CD4-positive, CD25-positive, alpha-beta regulatory T cell (primary cell): ENCODE data around the gene SLC35F3. TPM values are rescaled to one million over a fixed set of nuclear protein-coding genes. Genes with fewer than 3 reads are reported as not detected.
"Not testable (repeated sequence)": the region's sequence is repeated elsewhere in the genome, so short reads cannot be mapped to it uniquely, and the experiment has no call there.

Experiments used
- ATAC-seq, 2 donors: fragments of 150-1000 bp; cut with Tn5 transposase; one replicate each; pipeline ENCODE4 v1.10.0; 2021; ENCODE audit warnings: low read depth in 2 of 2, moderate number of reproducible peaks in 2 of 2, moderate library complexity in 1 of 2
- DNase-seq, 3 donors: peaks; one replicate each; pipeline versions ENCODE4 v3.0.0 to v3.0.0-alpha.2; 2012 to 2022; ENCODE audit warnings: mixed read lengths in 1 of 3
- H3K27ac ChIP-seq: one replicate; pipeline ENCODE4 v1.7.0; 2013; ENCODE audit warnings: mild to moderate bottlenecking, low read length; ENCODE audit not compliant: insufficient read depth, poor library complexity, severe bottlenecking
- H3K27me3 ChIP-seq: one replicate; pipeline ENCODE4 v1.7.0; 2013; ENCODE audit warnings: low read length; ENCODE audit not compliant: control insufficient read depth, insufficient read depth
- H3K36me3 ChIP-seq: one replicate; pipeline ENCODE4 v1.7.0; 2013; ENCODE audit warnings: mild to moderate bottlenecking, low read length, moderate library complexity; ENCODE audit not compliant: control insufficient read depth, insufficient read depth
- H3K4me1 ChIP-seq: 2 replicates; pipeline ENCODE4 v1.7.0; 2013; ENCODE audit warnings: mild to moderate bottlenecking, low read length; ENCODE audit not compliant: insufficient read depth, control insufficient read depth, poor library complexity, severe bottlenecking
- H3K4me3 ChIP-seq: one replicate; pipeline ENCODE4 v1.7.0; 2013; ENCODE audit warnings: low read depth, mild to moderate bottlenecking, low read length, moderate library complexity
- H3K9me3 ChIP-seq, 2 experiments: 1 replicate in 1 of 2; 2 replicates in 1 of 2; pipeline ENCODE4 v1.7.0; 2013; ENCODE audit warnings: low read length in 2 of 2, mild to moderate bottlenecking in 1 of 2, moderate library complexity in 1 of 2; ENCODE audit not compliant: control insufficient read depth in 2 of 2
- H3K27ac Mint-ChIP-seq, 3 donors: one replicate each; pipeline ENCODE4 v1.8.0; 2020 to 2022; ENCODE audit warnings: mild to moderate bottlenecking in 3 of 3, mixed read lengths in 3 of 3, moderate library complexity in 2 of 3
- H3K27me3 Mint-ChIP-seq: one replicate; pipeline ENCODE4 v1.8.0; 2022; ENCODE audit warnings: mild to moderate bottlenecking, mixed read lengths
- H3K36me3 Mint-ChIP-seq: one replicate; pipeline ENCODE4 v1.8.0; 2020; ENCODE audit warnings: mixed read lengths
- H3K4me1 Mint-ChIP-seq, 4 donors: one replicate each; pipeline ENCODE4 v1.8.0; 2020 to 2022; ENCODE audit warnings: mixed read lengths in 4 of 4, mild to moderate bottlenecking in 1 of 4
- H3K4me3 Mint-ChIP-seq, 4 donors: one replicate each; pipeline ENCODE4 v1.8.0; 2020 to 2022; ENCODE audit warnings: mild to moderate bottlenecking in 4 of 4, mixed read lengths in 4 of 4, moderate library complexity in 3 of 4
- H3K9me3 Mint-ChIP-seq, 7 donors: one replicate each; pipeline ENCODE4 v1.8.0; 2020 to 2022; ENCODE audit warnings: mixed read lengths in 7 of 7, mild to moderate bottlenecking in 3 of 7, moderate library complexity in 2 of 7
- polyA plus RNA-seq, 4 donors: library from polyadenylated mRNA; unstranded; fragments of 300-500 nt; fragmentation: Illumina TruSeq; gene quantifications; one replicate each; pipeline ENCODE4 v1.2.3, GENCODE V29; 2021
- total RNA-seq: library from RNA; stranded (reverse); gene quantifications from one replicate; pipeline ENCODE4 v1.2.3, GENCODE V29; 2022

The SLC35F3 gene
- total and polyA plus RNA-seq, 5 donors from 2014 or later = 0.35 to 1.4 (median 1.3) TPM

GRCh38 chr1:234201600-234201999 lies 297.1 kb downstream of the SLC35F3 start:
- Mint-ChIP-seq H3K4me3 (no peak overlapping the region), H3K36me3 (no peaks in the 10 kb centered on the region), H3K9me3 (peaks cover 0 to 8% (median 0%) of the 10 kb centered on the region in 7 donors), H3K4me1 (no peaks in the 10 kb centered on the region), H3K27me3 (peaks cover 51% of the 10 kb centered on the region), H3K27ac (no peak overlapping the region)
- Histone ChIP-seq H3K27ac (no peak overlapping the region), H3K9me3 (peaks cover 0 to 2% of the 10 kb centered on the region in 2 experiments), H3K4me3 (no peak overlapping the region), H3K4me1 (no peaks in the 10 kb centered on the region), H3K27me3 (peaks cover 13% of the 10 kb centered on the region), H3K36me3 (no peaks in the 10 kb centered on the region)
- DNase-seq (no peak), ATAC-seq (no peak)

GRCh38 chr1:234205966-234206365 lies 301.5 kb downstream of the SLC35F3 start:
- Mint-ChIP-seq H3K27me3 (peaks cover 27% of the 10 kb centered on the region), H3K4me3 (no peak overlapping the region), H3K9me3 (peaks cover 0 to 4% (median 0%) of the 10 kb centered on the region in 7 donors), H3K27ac (peak overlapping the region in 2 of 3 donors; percentile 31 to 93), H3K4me1 (no peaks in the 10 kb centered on the region), H3K36me3 (no peaks in the 10 kb centered on the region)
- Histone ChIP-seq H3K9me3 (no peaks in the 10 kb centered on the region), H3K4me3 (no peak overlapping the region), H3K27ac (no peak overlapping the region), H3K4me1 (no peaks in the 10 kb centered on the region), H3K36me3 (no peaks in the 10 kb centered on the region), H3K27me3 (peaks cover 4% of the 10 kb centered on the region)
- ATAC-seq (no peak), DNase-seq (no peak)

- no peak overlapping the region for H3K4me3 ChIP-seq
- peaks cover 3% of the 10 kb centered on the region for H3K27me3 ChIP-seq
- H3K27me3 Mint-ChIP-seq = peaks cover 19% of the 10 kb centered on the region
- H3K9me3 ChIP-seq = no peaks in the 10 kb centered on the region
- no peaks in the 10 kb centered on the region for H3K4me1 ChIP-seq
- no peaks in the 10 kb centered on the region for H3K36me3 Mint-ChIP-seq
- DNase-seq (no peak), ATAC-seq (no peak)
- no peaks in the 10 kb centered on the region for H3K4me1 Mint-ChIP-seq
- no peak overlapping the region for H3K4me3 Mint-ChIP-seq
- H3K27ac ChIP-seq = no peak overlapping the region
- H3K27ac Mint-ChIP-seq = peak overlapping the region in 1 of 3 donors; percentile 23
- H3K36me3 ChIP-seq = no peaks in the 10 kb centered on the region
- peaks cover 0 to 6% (median 0%) of the 10 kb centered on the region in 7 donors for H3K9me3 Mint-ChIP-seq
Observed at GRCh38 chr1:234206651-234207284, 302.3 kb downstream of the SLC35F3 start.

GRCh38 chr1:234208351-234208750 lies 303.9 kb downstream of the SLC35F3 start:
- Histone ChIP-seq H3K4me3 (no peak overlapping the region), H3K27me3 (peaks cover 3% of the 10 kb centered on the region), H3K4me1 (peaks cover 6% of the 10 kb centered on the region), H3K27ac (no peak overlapping the region), H3K36me3 (no peaks in the 10 kb centered on the region), H3K9me3 (no peaks in the 10 kb centered on the region)
- Mint-ChIP-seq H3K9me3 (peaks cover 0 to 6% (median 0%) of the 10 kb centered on the region in 7 donors), H3K27ac (no peak overlapping the region), H3K4me3 (no peak overlapping the region), H3K27me3 (peaks cover 11% of the 10 kb centered on the region), H3K36me3 (no peaks in the 10 kb centered on the region), H3K4me1 (peaks cover 5 to 8% (median 6%) of the 10 kb centered on the region in 4 donors)
- no peak for DNase-seq
- ATAC-seq = no peak

GRCh38 chr1:234208791-234209190 lies 304.3 kb downstream of the SLC35F3 start:
- H3K36me3 ChIP-seq = no peaks in the 10 kb centered on the region
- peaks cover 0 to 6% (median 0%) of the 10 kb centered on the region in 7 donors for H3K9me3 Mint-ChIP-seq
- ATAC-seq (no peak), DNase-seq (no peak)
- H3K9me3 ChIP-seq = no peaks in the 10 kb centered on the region
- H3K4me3 Mint-ChIP-seq = no peak overlapping the region
- no peak overlapping the region for H3K4me3 ChIP-seq
- peaks cover 11% of the 10 kb centered on the region for H3K4me1 ChIP-seq
- H3K27me3 ChIP-seq = peaks cover 1% of the 10 kb centered on the region
- no peak overlapping the region for H3K27ac ChIP-seq
- H3K36me3 Mint-ChIP-seq = no peaks in the 10 kb centered on the region
- H3K4me1 Mint-ChIP-seq = peaks cover 5 to 11% (median 7%) of the 10 kb centered on the region in 4 donors
- no peak overlapping the region for H3K27ac Mint-ChIP-seq
- H3K27me3 Mint-ChIP-seq = peaks cover 8% of the 10 kb centered on the region

- ATAC-seq, H3K9me3 Mint-ChIP-seq, DNase-seq, H3K36me3 ChIP-seq, H3K27ac ChIP-seq, H3K27me3 Mint-ChIP-seq, H3K27me3 ChIP-seq, H3K9me3 ChIP-seq, H3K27ac Mint-ChIP-seq, H3K4me3 ChIP-seq, H3K36me3 Mint-ChIP-seq: not testable (repeated sequence)
- peaks cover 5 to 20% (median 7%) of the 10 kb centered on the region in 4 donors for H3K4me1 Mint-ChIP-seq
- H3K4me3 Mint-ChIP-seq = peak overlapping the region in 1 of 4 donors; percentile 2
- H3K4me1 ChIP-seq = peaks cover 25% of the 10 kb centered on the region
Observed at GRCh38 chr1:234210429-234210828, 306.0 kb downstream of the SLC35F3 start.

GRCh38 chr1:234211855-234212254 lies 307.4 kb downstream of the SLC35F3 start:
- peaks cover 25% of the 10 kb centered on the region for H3K4me1 ChIP-seq
- H3K4me3 Mint-ChIP-seq, H3K27ac ChIP-seq, H3K4me3 ChIP-seq, H3K36me3 Mint-ChIP-seq, DNase-seq, ATAC-seq, H3K27ac Mint-ChIP-seq, H3K9me3 ChIP-seq, H3K27me3 ChIP-seq, H3K36me3 ChIP-seq, H3K9me3 Mint-ChIP-seq: not testable (repeated sequence)
- Mint-ChIP-seq H3K4me1 (peaks cover 5 to 31% (median 11%) of the 10 kb centered on the region in 4 donors), H3K27me3 (peaks cover 10% of the 10 kb centered on the region)
